Pancreas (tissue), 10 donors: ENCODE results near the gene DCAF12L2. TPM values are rescaled to one million over a fixed set of nuclear protein-coding genes. Genes with fewer than 3 reads are reported as not detected.
"Not testable (repeated sequence)": the region's sequence is repeated elsewhere in the genome, so short reads cannot be mapped to it uniquely, and the experiment has no call there.

Experiments
- ATAC-seq, 4 donors: fragments of 200-7000 bp; cut with Tn5 transposase; one replicate each; pipeline versions ENCODE4 v1.8.0 to v1.9.1; 2020; ENCODE audit warnings: mild to moderate bottlenecking in 4 of 4, moderate library complexity in 4 of 4
- DNase-seq, 6 donors: peaks; one replicate each; pipeline ENCODE4 v3.0.0-alpha.2; 2020
- FAIRE-seq: peaks from 2 replicates; lab custom pipeline; 2012; peaks lifted over from hg19 to GRCh38; lab: Jason Lieb, UNC
- H3K27ac ChIP-seq, 4 donors: fragments of 200-600 bp; sonication (generic); 1 replicate in 3 of 4; 2 replicates in 1 of 4; pipeline versions ENCODE4 v1.5.0 to v1.8.0; 2020
- H3K27me3 ChIP-seq, 4 donors: fragments of 200-600 bp; one replicate each; pipeline ENCODE4 v1.8.0; 2021
- H3K36me3 ChIP-seq, 3 donors: fragments of 200-600 bp; sonication (generic) in 1 of 3; one replicate each; pipeline versions ENCODE4 v1.5.0 to v1.8.0; 2020 to 2021
- H3K4me1 ChIP-seq, 3 donors: fragments of 200-600 bp; one replicate each; pipeline ENCODE4 v1.8.0; 2021
- H3K4me3 ChIP-seq, 4 donors: fragments of 200-600 bp; sonication (generic) in 2 of 4; one replicate each; pipeline versions ENCODE4 v1.5.0 to v1.8.0; 2020 to 2021
- H3K9me3 ChIP-seq, 4 donors: fragments of 200-600 bp; one replicate each; pipeline ENCODE4 v1.8.0; 2021
- WGBS, 2 donors: extraction: QIAGEN DNeasy Blood & Tissue Kit; methylation state at CpG; one replicate each; pipeline ENCODE4 v1.1.7; 2013; 5-methylcytosine and 5-hydroxymethylcytosine counted together
- intact Hi-C, 3 donors: fragments of 100-400 bp; cut with DNase I; formaldehyde crosslinking; loops; one replicate each; pipeline versions ENCODE4 v1.11.1 to v1.14.2; 2022
- polyA plus RNA-seq, 2 donors: library from polyadenylated mRNA; stranded (reverse); fragments of 200-250 nt; gene quantifications; one replicate each; pipeline ENCODE4 v1.2.3, GENCODE V29; 2013
- total RNA-seq, 6 donors: library from RNA; stranded (reverse); fragmentation: NEBNext Ultra II Directional in 4 of 6; extraction: Animal tissue kit (Norgen Biotek cat#: 25700) in 4 of 6; gene quantifications; one replicate each; pipeline versions ENCODE4 v1.2.1 to v1.2.4, GENCODE V29; 2021 to 2023
- TF ChIP-seq, protein P1 (sequence below), 4 donors: fragments of 200-600 bp; sonication (generic) in 3 of 4; IDR thresholded peaks; one replicate each; pipeline versions ENCODE4 v1.5.0 to v1.8.0; 2021; ENCODE audit warnings: antibody characterized with exemption in 4 of 4
- donor health status: healthy with polysubstance abuse.
- donor health status: DM: no; HTN: no; CAD: no; lungs with moderate emphysema.
- donor health status: DM: no; HTN: no; CAD: no.
- donor health status: control.
- donor health status: control.
- donor health status: Bipolar disorder and iron deficiency.
- donor health status: DM: yes; HTN: yes; CAD: no.
- donor health status: DM: no; HTN: no; CAD: no.
- donor health status: DM: no; HTN: no; CAD: no.
- donor health status: DM: yes; HTN: yes; CAD: no.

DCAF12L2 gene
- total RNA-seq (under 1 TPM in 1 of 6 donors, not detected in 5; 0.09 TPM), polyA plus RNA-seq (under 1 TPM in 1 of 2 donors, not detected in 1; 0.02 TPM)

DNA sequence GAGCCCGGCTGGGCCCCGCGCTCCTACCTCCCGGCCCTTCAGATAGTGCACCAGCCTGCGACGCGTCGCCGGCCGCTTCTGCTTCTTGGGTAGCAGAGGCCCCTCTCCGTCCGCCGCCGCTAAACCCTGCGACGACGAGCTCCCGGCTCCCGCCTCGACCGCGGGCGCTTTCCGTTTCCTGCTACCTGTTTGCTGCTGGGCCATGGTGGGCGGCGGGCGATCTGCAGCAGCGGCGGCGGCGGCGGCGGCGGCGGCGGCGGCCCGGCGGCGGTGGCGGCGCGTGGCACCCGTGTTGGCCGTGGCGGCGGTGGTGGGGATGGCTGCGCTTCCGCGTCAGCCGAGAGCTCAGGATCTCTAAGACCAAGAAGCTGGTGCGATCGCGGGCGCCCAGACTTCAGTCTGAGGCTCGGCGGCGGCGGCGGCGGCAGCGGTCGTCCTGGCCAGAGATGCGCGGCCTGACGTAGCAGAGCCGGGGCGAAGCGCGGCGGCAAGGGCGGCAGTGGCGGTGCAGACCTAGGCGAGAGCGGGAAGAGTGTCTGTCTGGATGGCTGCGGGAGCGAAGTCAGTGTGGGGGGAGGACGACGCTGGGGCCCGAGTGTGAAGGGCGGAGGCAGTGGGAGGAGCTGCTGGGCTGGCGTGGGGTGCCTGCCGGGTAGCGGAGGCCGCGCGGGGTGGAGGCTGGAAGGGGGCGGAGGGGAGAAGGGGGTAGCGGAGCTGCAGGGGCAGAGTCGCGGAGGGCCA is at the start of gene DCAF12L2:
TSS of gene DCAF12L2 (minus strand) at position 569 of the 741 bp plus-strand sequence. CDS start at position 204, 365 bp downstream.
- no peaks in the 10 kb centered on the region for H3K36me3 ChIP-seq
- no peaks in the 10 kb centered on the region for H3K27me3 ChIP-seq
- DNase-seq (peak in 2 of 6 donors; percentile 54 to 66), FAIRE-seq (no peak), ATAC-seq (peak in 1 of 4 donors; percentile 26)
- WGBS, 2 donors = 2 to 43% methylated on average over 70 to 91 of the region's 91 CpGs
- TF ChIP-seq, protein P1, sequence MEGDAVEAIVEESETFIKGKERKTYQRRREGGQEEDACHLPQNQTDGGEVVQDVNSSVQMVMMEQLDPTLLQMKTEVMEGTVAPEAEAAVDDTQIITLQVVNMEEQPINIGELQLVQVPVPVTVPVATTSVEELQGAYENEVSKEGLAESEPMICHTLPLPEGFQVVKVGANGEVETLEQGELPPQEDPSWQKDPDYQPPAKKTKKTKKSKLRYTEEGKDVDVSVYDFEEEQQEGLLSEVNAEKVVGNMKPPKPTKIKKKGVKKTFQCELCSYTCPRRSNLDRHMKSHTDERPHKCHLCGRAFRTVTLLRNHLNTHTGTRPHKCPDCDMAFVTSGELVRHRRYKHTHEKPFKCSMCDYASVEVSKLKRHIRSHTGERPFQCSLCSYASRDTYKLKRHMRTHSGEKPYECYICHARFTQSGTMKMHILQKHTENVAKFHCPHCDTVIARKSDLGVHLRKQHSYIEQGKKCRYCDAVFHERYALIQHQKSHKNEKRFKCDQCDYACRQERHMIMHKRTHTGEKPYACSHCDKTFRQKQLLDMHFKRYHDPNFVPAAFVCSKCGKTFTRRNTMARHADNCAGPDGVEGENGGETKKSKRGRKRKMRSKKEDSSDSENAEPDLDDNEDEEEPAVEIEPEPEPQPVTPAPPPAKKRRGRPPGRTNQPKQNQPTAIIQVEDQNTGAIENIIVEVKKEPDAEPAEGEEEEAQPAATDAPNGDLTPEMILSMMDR (IDR thresholded peaks at IDR 0.05) = no peak
- intact Hi-C loops = no loop called here
- no peak within 1 kb of the TSS for H3K27ac ChIP-seq
- no peaks in the 10 kb centered on the region for H3K9me3 ChIP-seq
- no peaks in the 10 kb centered on the region for H3K4me1 ChIP-seq
- peak within 1 kb of the TSS in 1 of 4 donors; percentile 18 for H3K4me3 ChIP-seq

DNA sequence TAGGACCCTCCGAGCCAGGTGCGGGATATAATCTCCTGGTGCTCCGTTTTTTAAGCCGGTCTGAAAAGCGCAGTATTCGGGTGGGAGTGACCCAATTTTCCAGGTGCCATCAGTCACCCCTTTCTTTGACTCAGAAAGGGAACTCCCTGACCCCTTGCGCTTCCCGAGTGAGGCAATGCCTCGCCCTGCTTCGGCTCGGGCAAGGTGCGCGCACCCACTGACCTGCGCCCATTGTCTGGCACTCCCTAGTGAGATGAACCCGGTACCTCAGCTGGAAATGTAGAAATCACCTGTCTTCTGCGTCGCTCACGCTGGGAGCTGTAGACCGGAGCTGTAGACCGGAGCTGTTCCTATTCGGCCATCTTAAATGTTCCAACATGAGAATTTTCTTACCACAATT is 24.8 kb upstream of the DCAF12L2 start:
- not testable (repeated sequence) for ATAC-seq, H3K27me3 ChIP-seq, H3K36me3 ChIP-seq

DNA sequence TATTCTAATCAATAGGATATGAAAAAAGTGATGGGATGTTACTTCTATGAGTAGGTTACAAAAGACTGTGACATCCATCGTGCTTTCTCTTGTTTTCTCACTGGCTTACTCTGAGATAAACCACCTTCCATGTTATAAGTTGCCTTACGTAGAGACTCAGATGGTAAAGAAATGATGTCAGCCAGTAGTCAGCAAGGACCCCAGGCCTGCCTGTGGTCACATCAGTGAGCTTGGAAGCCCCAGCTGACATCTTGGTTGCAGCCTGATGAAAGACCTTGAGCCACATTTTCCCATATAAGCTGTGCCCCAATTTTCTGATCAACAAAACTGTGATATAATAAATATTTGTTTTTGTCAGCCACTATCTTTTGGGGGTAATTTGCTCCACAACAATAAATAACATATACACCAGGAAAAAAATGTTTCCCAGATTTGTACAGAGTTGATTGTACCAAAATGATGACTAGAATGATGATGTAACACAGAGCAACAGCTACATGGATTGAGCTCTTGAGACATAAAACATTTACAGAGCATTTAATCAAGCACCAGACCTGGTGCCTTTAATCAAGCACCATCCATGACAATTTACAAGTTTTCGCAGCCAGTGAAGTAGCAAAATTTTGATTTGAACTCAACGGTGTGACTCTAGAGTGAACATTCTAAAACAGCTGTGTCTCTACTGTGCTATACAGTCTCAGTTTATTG is 11.2 kb upstream of the DCAF12L2 start:
- Histone ChIP-seq H3K36me3 (no peaks in the 10 kb centered on the region), H3K9me3 (no peaks in the 10 kb centered on the region), H3K27me3 (no peaks in the 10 kb centered on the region), H3K4me1 (no peaks in the 10 kb centered on the region), H3K4me3 (no peak overlapping the region), H3K27ac (no peak overlapping the region)
- FAIRE-seq (no peak), ATAC-seq (no peak), DNase-seq (no peak)
- intact Hi-C loops = no loop called here
- WGBS, 2 donors = 61 to 63% methylated on average over 4 of the region's 4 CpGs
- TF ChIP-seq, protein P1 (IDR thresholded peaks at IDR 0.05) = no peak

More for the DNA sequence above, 24.8 kb upstream of the DCAF12L2 start:
- H3K9me3 ChIP-seq, H3K4me3 ChIP-seq, intact Hi-C loops, H3K27ac ChIP-seq, FAIRE-seq, H3K4me1 ChIP-seq: not testable (repeated sequence)
- 82 to 88% methylated on average over 21 of the region's 21 CpGs for WGBS, 2 donors
- DNase-seq = peak in 1 of 6 donors; percentile 21

DNA sequence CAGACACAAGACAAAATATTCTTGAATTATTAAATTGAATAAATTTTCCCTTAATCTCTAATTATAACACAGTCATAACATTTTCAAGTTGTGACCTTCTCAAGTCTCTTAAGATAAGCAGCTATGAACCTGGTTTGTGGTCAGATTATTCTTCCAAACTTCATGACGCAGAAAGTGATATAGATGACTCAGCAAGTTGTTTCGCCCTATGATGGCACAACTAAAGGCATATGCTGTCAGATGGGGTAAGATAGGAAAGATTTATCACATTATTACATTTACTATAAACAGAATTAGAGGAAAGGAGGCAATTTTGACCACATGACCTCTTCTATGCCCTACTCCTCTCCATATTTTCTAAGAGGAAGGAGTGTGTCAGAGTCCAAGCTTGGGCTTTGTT is 4.6 kb upstream of the DCAF12L2 start:
- Histone ChIP-seq H3K36me3 (no peaks in the 10 kb centered on the region), H3K4me1 (no peaks in the 10 kb centered on the region), H3K9me3 (no peaks in the 10 kb centered on the region), H3K4me3 (no peak overlapping the region), H3K27me3 (no peaks in the 10 kb centered on the region), H3K27ac (no peak overlapping the region)
- DNase-seq = no peak
- intact Hi-C loops = no loop called here
- no peak for FAIRE-seq
- TF ChIP-seq, protein P1 (IDR thresholded peaks at IDR 0.05) = no peak
- no peak for ATAC-seq
- WGBS, 2 donors = 45 to 54% methylated on average over 2 of the region's 2 CpGs

DNA sequence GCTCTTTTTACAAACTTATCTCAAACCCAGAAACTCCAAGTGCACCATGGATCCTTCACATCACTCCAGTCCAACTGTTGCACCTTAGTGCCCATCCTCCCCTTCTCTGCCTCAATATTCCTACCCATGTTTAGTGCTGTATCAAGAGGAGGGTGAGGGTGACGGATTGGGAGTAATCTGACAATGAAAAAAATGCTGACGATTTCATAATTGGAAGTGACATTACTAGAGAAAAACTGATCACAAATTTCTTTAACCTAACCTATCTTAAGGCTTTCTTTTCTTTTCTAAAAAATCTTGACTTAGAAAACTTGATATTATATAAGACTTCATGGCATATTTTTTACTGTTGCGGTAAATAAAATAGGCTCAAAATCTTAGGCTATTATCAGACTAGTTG is 1.5 kb upstream of the DCAF12L2 start:
- H3K27me3 ChIP-seq = no peaks in the 10 kb centered on the region
- FAIRE-seq = no peak
- 51 to 54% methylated on average over 3 of the region's 3 CpGs for WGBS, 2 donors
- no peaks in the 10 kb centered on the region for H3K36me3 ChIP-seq
- intact Hi-C loops = no loop called here
- DNase-seq = no peak
- no peak for ATAC-seq
- no peaks in the 10 kb centered on the region for H3K4me1 ChIP-seq
- no peaks in the 10 kb centered on the region for H3K9me3 ChIP-seq
- TF ChIP-seq, protein P1 (IDR thresholded peaks at IDR 0.05) = no peak
- H3K27ac ChIP-seq = no peak overlapping the region
- H3K4me3 ChIP-seq = no peak overlapping the region
